ENCODE data around the gene AHSA1. TPM values are rescaled to one million over a fixed set of nuclear protein-coding genes. Genes with fewer than 3 reads are reported as not detected.

Gene AHSA1
- total RNA-seq, 4 donors from 2014 or later: 111 to 132 (median 116) TPM

GRCh38 chr14:77421201-77421600, 36.7 kb upstream of the AHSA1 start:
- no peak overlapping the region for H3K4me3 ChIP-seq
- H3K9me3 ChIP-seq: peaks cover 0 to 33% (median 21%) of the 10 kb centered on the region in 4 donors
- 48% methylated on average over 2 of the region's 2 CpGs for WGBS
- peaks cover 34 to 48% (median 42%) of the 10 kb centered on the region in 4 donors for H3K36me3 ChIP-seq
- TF ChIP-seq CTCF (IDR thresholded peaks at IDR 0.05) (no peak), POLR2A (IDR thresholded peaks at IDR 0.05; ENCODE audit: low read depth) (no peak), EP300 (IDR thresholded peaks at IDR 0.05) (no peak)
- H3K4me1 ChIP-seq: no peaks in the 10 kb centered on the region
- DNase-seq (ENCODE audit: extremely low spot score): no peak
- H3K27ac ChIP-seq (replicated peaks in 1 of 4): no peak overlapping the region
- intact Hi-C loops (cut with DNase I): no loop called here
- H3K27me3 ChIP-seq: no peaks in the 10 kb centered on the region

GRCh38 chr14:77423423-77423822, 34.5 kb upstream of the AHSA1 start, which contains the start of gene NOXRED1:
Gene NOXRED1 (minus strand): TSS chr14:77423523. CDS start chr14:77422889, 634 bp downstream.
- no peaks in the 10 kb centered on the region for H3K27me3 ChIP-seq
- peaks cover 56 to 70% (median 65%) of the 10 kb centered on the region in 4 donors for H3K36me3 ChIP-seq
- 100% methylated on average over 1 of the region's 1 CpG for WGBS
- no peak for DNase-seq (ENCODE audit: extremely low spot score)
- H3K27ac ChIP-seq (replicated peaks in 1 of 4): no peak within 1 kb of the TSS
- H3K4me3 ChIP-seq: no peak within 1 kb of the TSS
- TF ChIP-seq CTCF (IDR thresholded peaks at IDR 0.05) (no peak), POLR2AphosphoS5 (IDR thresholded peaks at IDR 0.05) (no peak), EP300 (IDR thresholded peaks at IDR 0.05) (no peak), POLR2A (IDR thresholded peaks at IDR 0.05; ENCODE audit: low read depth) (no peak)
- H3K9me3 ChIP-seq: peaks cover 0 to 28% (median 17%) of the 10 kb centered on the region in 4 donors
- no peaks in the 10 kb centered on the region for H3K4me1 ChIP-seq
- intact Hi-C loops (cut with DNase I): no loop called here

- 98% methylated on average over 3 of the region's 3 CpGs for WGBS
- no peaks in the 10 kb centered on the region for H3K27me3 ChIP-seq
- intact Hi-C loops (cut with DNase I): no loop called here
- H3K9me3 ChIP-seq: peaks cover 0 to 14% (median 5%) of the 10 kb centered on the region in 4 donors
- no peaks in the 10 kb centered on the region for H3K4me1 ChIP-seq
- no peak overlapping the region for H3K4me3 ChIP-seq
- peaks cover 69 to 84% (median 79%) of the 10 kb centered on the region in 4 donors for H3K36me3 ChIP-seq
- no peak for TF ChIP-seq POLR2A (IDR thresholded peaks at IDR 0.05; ENCODE audit: low read depth)
- no peak for TF ChIP-seq POLR2AphosphoS5 (IDR thresholded peaks at IDR 0.05)
- TF ChIP-seq EP300 (IDR thresholded peaks at IDR 0.05): no peak
- TF ChIP-seq CTCF (IDR thresholded peaks at IDR 0.05): no peak
- no peak overlapping the region for H3K27ac ChIP-seq (replicated peaks in 1 of 4)
- no peak for DNase-seq (ENCODE audit: extremely low spot score)
These were observed 33.0 kb upstream of the AHSA1 start for GRCh38 chr14:77424862-77425261.

GRCh38 chr14:77426396-77426795, 31.5 kb upstream of the AHSA1 start:
- no peaks in the 10 kb centered on the region for H3K9me3 ChIP-seq
- intact Hi-C loops (cut with DNase I): no loop called here
- H3K4me1 ChIP-seq: no peaks in the 10 kb centered on the region
- no peak for TF ChIP-seq CTCF (IDR thresholded peaks at IDR 0.05)
- no peak for TF ChIP-seq POLR2AphosphoS5 (IDR thresholded peaks at IDR 0.05)
- no peak for TF ChIP-seq EP300 (IDR thresholded peaks at IDR 0.05)
- TF ChIP-seq POLR2A (IDR thresholded peaks at IDR 0.05; ENCODE audit: low read depth): no peak
- no peak for DNase-seq (ENCODE audit: extremely low spot score)
- H3K27me3 ChIP-seq: no peaks in the 10 kb centered on the region
- H3K4me3 ChIP-seq: no peak overlapping the region
- no peak overlapping the region for H3K27ac ChIP-seq (replicated peaks in 1 of 4)
- H3K36me3 ChIP-seq: peaks cover 73 to 100% (median 91%) of the 10 kb centered on the region in 4 donors
- 96% methylated on average over 3 of the region's 3 CpGs for WGBS

GRCh38 chr14:77436042-77436441, 21.9 kb upstream of the AHSA1 start:
- 95% methylated on average over 3 of the region's 3 CpGs for WGBS
- H3K27ac ChIP-seq (replicated peaks in 1 of 4): no peak overlapping the region
- no peaks in the 10 kb centered on the region for H3K9me3 ChIP-seq
- H3K4me3 ChIP-seq: no peak overlapping the region
- intact Hi-C loops (cut with DNase I): no loop called here
- H3K36me3 ChIP-seq: peaks cover 54 to 93% (median 79%) of the 10 kb centered on the region in 4 donors
- H3K27me3 ChIP-seq: no peaks in the 10 kb centered on the region
- no peaks in the 10 kb centered on the region for H3K4me1 ChIP-seq
- DNase-seq (ENCODE audit: extremely low spot score): no peak
- TF ChIP-seq CTCF (IDR thresholded peaks at IDR 0.05) (no peak), POLR2A (IDR thresholded peaks at IDR 0.05; ENCODE audit: low read depth) (no peak), EP300 (IDR thresholded peaks at IDR 0.05) (no peak), POLR2AphosphoS5 (IDR thresholded peaks at IDR 0.05) (no peak)

Measured in esophagus muscularis mucosa (tissue), 4 donors.